PC-3 (cell line): ENCODE measurements around the gene CD3E. TPM values are rescaled to one million over a fixed set of nuclear protein-coding genes. Genes with fewer than 3 reads are reported as not detected.

Source experiments
- ATAC-seq: fragments of 200-7000 bp; cut with Tn5 transposase; 2 replicates; pipeline ENCODE4 v1.9.1; 2020; ENCODE audit warnings: mild to moderate bottlenecking, moderate library complexity
- BruUV-seq: library from RNA; stranded (reverse); fragments of 400-500 nt; replicated peaks from 2 replicates; lab custom pipeline; 2021; lab: Mats Ljungman, UMichigan
- CTCF ChIA-PET: fragments of 300-600 bp; sonication (Branson Sonifier 250); formaldehyde crosslinking; loops from one replicate; lab custom pipeline; 2022; ENCODE audit warnings: antibody characterized with exemption; lab: Charles Lee
- POLR2A ChIA-PET: fragments of 300-600 bp; sonication (Branson Sonifier 250); formaldehyde crosslinking; loops from one replicate; lab custom pipeline; 2022; ENCODE audit warnings: antibody characterized with exemption; ENCODE audit not compliant: unreplicated experiment; lab: Charles Lee
- DNase-seq: peaks from one replicate; pipeline ENCODE4 v3.0.0-alpha.2; 2015
- H2AFZ ChIP-seq: fragments of 300-600 bp; sonication (generic); 2 replicates; pipeline ENCODE4 v1.6.0; 2016; ENCODE audit warnings: antibody characterized with exemption, low read length
- H3F3A ChIP-seq: fragments of 300-600 bp; sonication (generic); one replicate; pipeline ENCODE4 v1.6.0; 2017; ENCODE audit warnings: antibody characterized with exemption, low read length, control low read depth, mild to moderate bottlenecking; ENCODE audit not compliant: unreplicated experiment
- H3K27ac ChIP-seq: fragments of 300-600 bp; sonication (generic); 2 replicates; pipeline ENCODE4 v1.5.1; 2016; ENCODE audit warnings: mild to moderate bottlenecking, low read length
- H3K27me3 ChIP-seq: fragments of 300-600 bp; sonication (generic); 2 replicates; pipeline ENCODE4 v1.6.1; 2016; ENCODE audit warnings: low read length, mixed read lengths
- H3K36me3 ChIP-seq: fragments of 300-600 bp; sonication (generic); 2 replicates; pipeline ENCODE4 v1.6.1; 2016; ENCODE audit warnings: low read depth, mixed run types, low read length, mixed read lengths
- H3K4me1 ChIP-seq: fragments of 300-600 bp; sonication (generic); 2 replicates; pipeline ENCODE4 v1.5.1; 2016; ENCODE audit warnings: low read length; ENCODE audit not compliant: insufficient read depth
- H3K4me2 ChIP-seq: fragments of 300-600 bp; sonication (generic); 2 replicates; pipeline ENCODE4 v1.6.0; 2016; ENCODE audit warnings: low read length
- H3K4me3 ChIP-seq: fragments of 300-600 bp; sonication (generic); 2 replicates; pipeline ENCODE4 v1.5.1; 2016; ENCODE audit warnings: mild to moderate bottlenecking, low read length, mixed read lengths
- H3K79me2 ChIP-seq: fragments of 300-600 bp; sonication (generic); 2 replicates; pipeline ENCODE4 v1.6.1; 2017; ENCODE audit warnings: low read length, mixed read lengths
- H3K9ac ChIP-seq: fragments of 300-600 bp; sonication (generic); 2 replicates; pipeline ENCODE4 v1.6.0; 2016; ENCODE audit warnings: mild to moderate bottlenecking, low read length
- H3K9me2 ChIP-seq: fragments of 300-600 bp; sonication (generic); replicated peaks from 2 replicates; pipeline ENCODE4 v1.6.1; 2016; ENCODE audit warnings: mixed run types, low read length, mixed read lengths
- H3K9me3 ChIP-seq: fragments of 300-600 bp; sonication (generic); 2 replicates; pipeline ENCODE4 v1.6.1; 2016; ENCODE audit warnings: low read length, mixed read lengths
- H4K20me1 ChIP-seq: fragments of 300-600 bp; sonication (generic); 2 replicates; pipeline ENCODE4 v1.6.1; 2016; ENCODE audit warnings: low read length, mixed read lengths
- CTCF ChIP-seq: fragments of 300-600 bp; sonication (generic); conservative IDR thresholded peaks from 2 replicates; pipeline ENCODE4 v1.5.1; 2017; ENCODE audit warnings: antibody characterized with exemption, low read depth, mild to moderate bottlenecking, low read length
- EZH2 ChIP-seq: fragments of 300-600 bp; sonication (generic); IDR thresholded peaks from one replicate; pipeline ENCODE4 v1.6.1; 2017; ENCODE audit warnings: antibody characterized with exemption, mild to moderate bottlenecking, low read length; ENCODE audit not compliant: unreplicated experiment
- EZH2phosphoT487 ChIP-seq: fragments of 300-600 bp; sonication (generic); IDR thresholded peaks from 2 replicates; pipeline ENCODE4 v1.6.1; 2018; ENCODE audit warnings: mild to moderate bottlenecking, antibody characterized with exemption, low read length, borderline replicate concordance
- intact Hi-C: fragments of 100-400 bp; cut with micrococcal nuclease; formaldehyde crosslinking; loops from 2 replicates; pipeline ENCODE4 v1.9.0; 2023
- total RNA-seq: library from RNA; depleted of rRNA; stranded (reverse); fragments of >200 nt; gene quantifications from 2 replicates; pipeline ENCODE4 v1.2.3, GENCODE V29; 2014

The CD3E gene
- total RNA-seq, 1 experiment from 2014 or later, result not detected

- Histone ChIP-seq H3K4me2 (no peak within 1 kb of the TSS), H3K9ac (no peak within 1 kb of the TSS), H3K27me3 (peaks cover 10% of the 10 kb centered on the region; the same call in 1 of the 2 replicates), H3K36me3 (no peaks in the 10 kb centered on the region), H3K4me3 (no peak within 1 kb of the TSS), H3F3A (no peaks in the 10 kb centered on the region), H2AFZ (no peak within 1 kb of the TSS), H4K20me1 (no peaks in the 10 kb centered on the region), H3K9me2 (no peaks in the 10 kb centered on the region), H3K9me3 (no peaks in the 10 kb centered on the region), H3K4me1 (no peaks in the 10 kb centered on the region), H3K79me2 (no peaks in the 10 kb centered on the region), H3K27ac (no peak within 1 kb of the TSS)
- POLR2A ChIA-PET, result no interaction called here
- intact Hi-C loops, result no loop called here
- CTCF ChIA-PET, result no interaction called here
- no peak for DNase-seq
- TF ChIP-seq EZH2 (no peak), EZH2phosphoT487 (no peak), CTCF (no peak)
- BruUV-seq, result no TSS peak
- ATAC-seq, result no peak
These were observed 38.1 kb downstream of the CD3E start, which contains the start of gene CD3D for GRCh38 chr11:118342503-118343161. Gene CD3D (minus strand): TSS chr11:118342705. CDS start chr11:118342607, 98 bp downstream.

- Histone ChIP-seq H3K4me3 (no peak overlapping the region), H4K20me1 (no peaks in the 10 kb centered on the region), H3F3A (no peaks in the 10 kb centered on the region), H3K9ac (no peak overlapping the region), H3K4me1 (no peaks in the 10 kb centered on the region), H3K79me2 (no peaks in the 10 kb centered on the region), H3K36me3 (no peaks in the 10 kb centered on the region), H3K9me3 (no peaks in the 10 kb centered on the region), H3K27me3 (peaks cover 10% of the 10 kb centered on the region; the same call in 1 of the 2 replicates), H3K9me2 (no peaks in the 10 kb centered on the region), H3K27ac (no peak overlapping the region), H3K4me2 (no peak overlapping the region), H2AFZ (no peak overlapping the region)
- BruUV-seq, result no TSS peak
- TF ChIP-seq EZH2 (no peak), CTCF (no peak), EZH2phosphoT487 (no peak)
- POLR2A ChIA-PET, result no interaction called here
- intact Hi-C loops, result no loop called here
- DNase-seq (no peak), ATAC-seq (no peak)
- CTCF ChIA-PET, result no interaction called here
These were observed 38.7 kb downstream of the CD3E start for GRCh38 chr11:118343248-118343647.

GRCh38 chr11:118343981-118344515 lies 39.5 kb downstream of the CD3E start, which contains the start of gene CD3G:
Gene CD3G (plus strand): TSS chr11:118344344. CDS start chr11:118344424, 80 bp downstream.
- DNase-seq, result no peak
- H3K9me3 ChIP-seq, result no peaks in the 10 kb centered on the region
- no peaks in the 10 kb centered on the region for H3K4me1 ChIP-seq
- ATAC-seq, result no peak
- H4K20me1 ChIP-seq, result no peaks in the 10 kb centered on the region
- no peak within 1 kb of the TSS for H3K27ac ChIP-seq
- H3K79me2 ChIP-seq, result no peaks in the 10 kb centered on the region
- no peak within 1 kb of the TSS for H3K4me2 ChIP-seq
- ChIA-PET CTCF (no interaction called here), POLR2A (no interaction called here)
- BruUV-seq, result no TSS peak
- intact Hi-C loops, result no loop called here
- no peaks in the 10 kb centered on the region for H3F3A ChIP-seq
- no peak within 1 kb of the TSS for H3K4me3 ChIP-seq
- no peaks in the 10 kb centered on the region for H3K36me3 ChIP-seq
- H3K27me3 ChIP-seq, result peaks cover 17% of the 10 kb centered on the region; the same call in 1 of the 2 replicates
- no peaks in the 10 kb centered on the region for H3K9me2 ChIP-seq
- H3K9ac ChIP-seq, result no peak within 1 kb of the TSS
- TF ChIP-seq CTCF, result no peak
- no peak for TF ChIP-seq EZH2phosphoT487
- no peak for TF ChIP-seq EZH2
- H2AFZ ChIP-seq, result no peak within 1 kb of the TSS
